ENCODE measurements around the gene SKIDA1.

The SKIDA1 gene

DNA sequence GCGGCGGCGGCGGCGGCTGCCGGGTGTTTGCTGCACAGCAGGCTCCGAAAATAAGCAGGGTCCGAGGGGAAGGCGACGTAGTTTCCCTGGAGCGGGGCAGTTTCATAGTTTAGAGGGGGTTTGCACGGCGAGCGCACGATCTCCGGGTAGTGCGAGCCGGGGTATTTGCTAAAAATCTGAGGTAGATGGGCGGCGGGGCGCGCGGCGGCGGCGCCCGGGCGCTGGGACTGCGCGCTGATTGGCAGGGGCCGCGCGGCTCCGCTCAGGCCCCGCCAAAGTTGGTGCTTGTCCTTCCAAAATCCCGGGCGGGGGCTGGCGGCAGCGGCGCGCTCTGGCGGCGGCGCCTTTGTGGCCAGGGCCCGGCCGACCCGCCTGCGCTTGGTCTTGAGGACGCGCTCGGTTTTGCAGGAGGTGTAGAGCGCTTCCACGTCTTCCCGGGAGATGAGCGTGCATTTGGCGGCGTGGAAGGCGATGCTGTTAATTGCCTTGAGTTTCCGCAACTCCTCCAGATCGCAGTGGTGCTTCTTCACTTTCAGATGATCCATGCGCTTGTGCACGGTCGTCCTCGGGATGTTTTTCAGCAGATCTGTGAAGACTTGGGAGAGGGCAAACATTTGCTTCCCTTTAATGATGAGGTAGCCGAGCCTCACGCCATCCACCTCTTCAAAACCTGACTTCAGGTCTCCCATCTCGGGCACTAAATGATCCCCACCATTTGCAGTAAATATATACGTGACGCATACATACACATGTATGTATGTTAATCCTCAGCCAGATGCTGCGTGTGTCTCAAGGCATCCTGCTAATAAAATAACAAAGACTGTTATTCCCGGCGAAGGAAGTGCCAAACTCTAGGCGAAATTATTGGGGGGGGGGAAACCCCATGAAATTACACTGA, 8.1 kb downstream of the SKIDA1 start:
- no peak for DNase-seq (ENCODE audit: low read depth in 2 of 2)

GRCh38 chr10:21516242-21517131, 9.0 kb downstream of the SKIDA1 start:
- DNase-seq (ENCODE audit: low read depth in 2 of 2), result peak in 1 of 2 donors; percentile 33

GRCh38 chr10:21515361-21516241, 9.9 kb downstream of the SKIDA1 start:
- DNase-seq (ENCODE audit: low read depth in 2 of 2), result no peak

DNA sequence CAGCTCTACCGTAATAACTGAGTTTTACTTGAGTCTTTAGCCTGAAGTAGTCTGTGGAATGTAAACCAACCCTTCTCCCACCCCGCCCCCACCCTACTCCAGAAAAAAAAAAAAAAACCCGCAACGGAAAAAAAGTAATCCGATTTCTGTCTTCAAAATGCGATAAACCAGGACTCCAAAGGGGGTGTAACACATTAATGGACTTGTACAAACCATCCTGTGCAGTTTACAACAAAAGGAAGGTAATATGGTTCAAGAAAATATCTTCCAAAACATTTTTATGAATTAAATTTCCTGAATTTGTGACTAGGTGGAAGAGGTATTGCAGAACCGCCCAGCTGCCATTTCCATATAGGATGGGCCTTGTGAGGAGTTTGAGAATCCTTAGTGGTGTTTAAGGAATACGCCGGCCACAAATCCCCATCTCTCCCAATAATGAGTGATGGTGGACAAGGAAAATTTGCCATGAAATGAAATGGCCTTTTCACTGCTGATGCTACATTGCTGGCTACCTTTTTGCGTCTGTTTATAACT, 10.6 kb downstream of the SKIDA1 start:
- DNase-seq (ENCODE audit: low read depth in 2 of 2), result no peak

GRCh38 chr10:21514129-21514817, 11.2 kb downstream of the SKIDA1 start:
- no peak for DNase-seq (ENCODE audit: low read depth in 2 of 2)

DNA sequence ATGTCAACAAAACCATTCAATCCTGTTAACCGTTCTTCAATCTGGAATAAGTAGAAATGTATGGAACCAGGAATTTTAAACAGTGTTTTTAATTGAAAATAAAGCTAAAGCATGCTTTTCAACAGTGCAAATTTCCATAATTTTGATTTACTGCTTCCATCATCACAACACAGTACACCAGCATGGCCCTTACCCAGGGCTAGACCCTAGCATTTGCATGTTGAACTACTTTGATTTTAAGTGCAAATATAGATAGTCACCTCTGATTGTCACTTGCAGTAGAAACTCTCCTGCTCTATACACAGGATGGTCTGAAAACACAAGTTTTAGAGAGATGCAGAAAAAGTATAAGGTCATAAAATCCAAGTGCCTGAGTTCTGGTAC, 12.1 kb downstream of the SKIDA1 start:
- DNase-seq (ENCODE audit: low read depth in 2 of 2), result no peak

GRCh38 chr10:21512573-21513404, 12.7 kb downstream of the SKIDA1 start:
- DNase-seq (ENCODE audit: low read depth in 2 of 2), result no peak

- DNase-seq (ENCODE audit: low read depth in 2 of 2), result no peak
Measured at GRCh38 chr10:21511946-21512572, 13.4 kb downstream of the SKIDA1 start.

DNA sequence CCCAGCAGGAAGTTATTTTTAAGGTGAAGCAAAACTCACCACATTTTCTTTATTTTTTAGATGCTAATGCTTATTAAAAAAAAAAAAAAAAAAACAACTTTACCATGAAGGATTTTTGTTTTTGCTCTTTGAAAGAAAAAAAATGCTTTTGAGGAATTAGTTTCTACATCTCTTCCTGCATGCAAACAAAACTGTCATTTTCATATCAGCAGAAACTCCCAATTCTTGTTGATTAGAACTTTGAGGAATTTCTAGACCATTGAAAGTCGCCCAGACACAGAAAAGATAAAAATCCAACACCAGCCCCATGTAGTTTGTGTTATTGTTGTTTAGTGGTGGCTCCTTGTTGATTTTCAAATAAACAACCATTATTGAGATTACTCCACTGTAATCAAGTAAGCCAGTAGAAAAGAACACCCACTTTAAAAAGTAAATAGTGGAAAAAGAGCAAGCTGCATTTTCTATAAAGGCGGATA, 14.3 kb downstream of the SKIDA1 start:
- no peak for DNase-seq (ENCODE audit: low read depth in 2 of 2)

DNA sequence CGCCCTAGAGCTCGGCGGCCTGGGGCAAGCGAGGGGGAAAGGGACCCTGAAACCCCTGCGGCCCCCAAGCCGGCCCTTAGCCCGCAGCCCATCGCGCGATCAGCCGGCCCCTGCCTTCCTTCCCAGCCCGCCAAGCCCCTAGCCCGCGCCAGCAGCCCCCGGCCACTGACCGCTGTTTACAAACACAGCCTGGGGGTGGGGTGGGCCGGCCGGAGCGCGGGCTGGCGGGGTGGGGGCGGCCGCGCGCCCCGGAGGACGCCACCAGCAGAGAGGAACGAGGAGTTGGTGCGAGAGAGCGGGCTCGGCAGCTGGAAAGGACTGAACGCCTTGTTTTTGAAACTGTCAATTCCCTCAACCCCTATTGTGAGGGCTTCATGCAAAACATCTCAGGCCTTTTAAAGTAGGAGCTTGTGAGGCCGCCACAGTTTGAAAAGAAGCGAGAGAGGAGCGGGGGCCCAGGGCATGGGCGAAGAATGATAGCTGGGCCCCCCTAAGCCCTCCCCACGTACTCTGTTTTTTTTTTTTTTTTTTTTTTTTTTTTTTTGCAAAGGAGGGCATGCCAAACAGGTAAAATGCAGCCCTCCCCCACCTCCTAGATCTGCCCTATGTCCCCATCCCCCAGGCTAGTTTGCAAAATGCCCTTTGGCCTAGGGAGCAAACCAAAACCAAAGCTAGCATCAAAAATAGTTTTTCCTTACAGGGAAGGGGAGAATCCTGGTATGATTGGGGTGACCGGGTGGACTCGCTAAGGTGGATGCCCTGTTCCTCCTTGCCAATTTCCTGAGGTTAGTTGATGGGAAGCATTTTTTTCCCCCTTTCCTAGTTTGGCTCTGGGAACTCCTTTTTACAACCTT, 15.0 kb downstream of the SKIDA1 start:
- DNase-seq (ENCODE audit: low read depth in 2 of 2), result no peak

- DNase-seq (ENCODE audit: low read depth in 2 of 2), result no peak
Measured at GRCh38 chr10:21509341-21510240, 15.9 kb downstream of the SKIDA1 start.

DNA sequence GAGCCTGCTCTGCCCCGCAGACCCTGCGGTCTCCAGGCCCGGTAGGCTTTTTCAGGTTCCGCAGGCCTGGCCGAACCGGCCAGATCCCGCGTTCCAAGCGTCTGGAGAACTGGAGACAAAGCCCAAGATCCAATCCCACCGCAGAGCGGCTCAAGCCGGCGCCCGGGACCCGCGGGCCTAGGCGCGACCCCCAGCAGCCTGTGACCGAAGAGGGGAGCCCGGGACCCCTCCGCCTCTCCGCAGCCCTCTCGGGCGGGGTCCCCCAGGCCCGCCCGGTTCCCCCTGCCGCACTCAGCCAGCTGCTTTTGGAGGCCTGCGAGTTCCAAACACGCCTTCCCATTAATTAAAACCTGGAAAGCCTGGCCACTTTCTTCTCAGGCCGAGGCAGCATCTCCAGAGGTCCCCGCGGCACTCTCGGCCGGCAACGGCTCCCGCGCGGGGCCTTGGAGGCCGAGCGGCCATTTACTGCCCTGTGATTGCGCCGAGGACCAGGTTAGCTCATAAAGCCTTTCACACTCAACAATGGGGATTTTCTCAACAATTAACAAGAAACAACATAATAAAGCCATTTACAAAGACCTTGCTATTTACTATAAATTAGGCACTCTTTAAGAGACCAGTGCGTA, 16.7 kb downstream of the SKIDA1 start:
- no peak for DNase-seq (ENCODE audit: low read depth in 2 of 2)

DNA sequence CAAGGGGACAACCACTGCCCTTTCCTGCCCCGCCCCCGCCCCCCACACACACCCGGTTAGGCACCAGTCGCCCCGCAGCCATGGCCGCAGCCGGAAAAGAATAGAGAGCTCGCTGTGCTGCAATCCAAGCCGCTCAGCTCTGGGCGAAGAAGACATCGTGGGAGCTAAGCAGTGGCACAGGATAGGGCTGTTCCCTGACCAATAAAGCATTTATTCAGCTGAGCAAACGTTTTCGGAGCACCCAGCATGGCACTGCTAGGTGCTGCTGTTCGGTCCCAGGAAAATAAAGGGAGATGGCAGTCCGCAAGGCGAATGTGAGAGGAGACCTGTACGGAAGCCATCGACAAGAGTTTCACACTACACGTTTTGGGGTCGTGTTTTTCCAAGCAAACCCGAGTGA, 18.3 kb downstream of the SKIDA1 start:
- DNase-seq (ENCODE audit: low read depth in 2 of 2), result no peak

DNA sequence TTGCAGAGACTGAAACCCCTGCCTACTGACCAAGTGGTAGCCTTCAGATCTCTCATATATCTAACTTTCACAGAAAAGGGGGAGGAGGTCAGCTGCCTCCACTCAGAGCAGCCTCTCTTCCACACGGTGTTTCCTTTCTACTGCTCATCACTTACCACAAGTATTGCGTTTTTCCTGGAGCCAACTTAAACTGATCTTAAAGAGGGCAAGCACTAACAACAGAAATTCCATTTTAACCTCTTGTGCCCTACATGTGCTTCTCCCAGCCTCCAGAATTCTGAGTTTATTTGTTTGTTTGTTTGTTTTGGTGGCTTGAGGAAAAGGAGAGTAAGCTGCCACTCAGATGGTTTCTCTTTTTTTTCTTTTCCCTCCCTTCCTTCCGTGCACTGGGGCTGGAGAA, 19.1 kb downstream of the SKIDA1 start:
- DNase-seq (ENCODE audit: low read depth in 2 of 2), result no peak

GRCh38 chr10:21505711-21506278, 19.7 kb downstream of the SKIDA1 start:
- DNase-seq (ENCODE audit: low read depth in 2 of 2), result no peak

GRCh38 chr10:21503542-21503941, 21.9 kb downstream of the SKIDA1 start:
- no peak for DNase-seq (ENCODE audit: low read depth in 2 of 2)

- DNase-seq (ENCODE audit: low read depth in 2 of 2), result no peak
Measured at GRCh38 chr10:21502348-21502740, 23.1 kb downstream of the SKIDA1 start.

Data from activated CD4-positive, alpha-beta T cell treated with anti-CD3 and anti-CD28 coated beads for 24 hours (primary cell).